ENCODE measurements around the gene DICER1.

DICER1 gene

GRCh38 chr14:95039259-95039992 lies 117.9 kb downstream of the DICER1 start:
- H2AFZ ChIP-seq (ENCODE audit: low read depth, low read length) = no peak overlapping the region
- no peaks in the 10 kb centered on the region for H3K79me2 ChIP-seq (ENCODE audit: insufficient read depth, low read length)
- no peak overlapping the region for H3K27ac ChIP-seq (ENCODE audit: low read length)
- no peaks in the 10 kb centered on the region for H3K9me3 ChIP-seq (ENCODE audit: insufficient read depth, low read length, severe bottlenecking)
- H3K4me1 ChIP-seq (ENCODE audit: insufficient read depth, low read length) = no peaks in the 10 kb centered on the region
- DNase-seq (no peak), ATAC-seq (ENCODE audit: insufficient read depth, low read depth) (no peak)
- H3K36me3 ChIP-seq (ENCODE audit: insufficient read depth, low read length) = no peaks in the 10 kb centered on the region
- TF ChIP-seq EZH2 (IDR thresholded peaks at IDR 0.05; ENCODE audit: borderline replicate concordance, low read depth, low read length, severe bottlenecking) (no peak), CTCF (IDR thresholded peaks at IDR 0.05; ENCODE audit: borderline replicate concordance, extremely low read depth, low read length, poor library complexity, severe bottlenecking) (no peak)
- no peak overlapping the region for H3K4me3 ChIP-seq (ENCODE audit: low read depth in 1 of 2, low read length in 2 of 2)
- H4K20me1 ChIP-seq (ENCODE audit: insufficient read depth, low read length) = no peaks in the 10 kb centered on the region
- no peaks in the 10 kb centered on the region for H3K27me3 ChIP-seq (ENCODE audit: insufficient read depth, low read length, poor library complexity)
- H3K4me2 ChIP-seq (ENCODE audit: insufficient read depth, low read length) = no peak overlapping the region
- H3K9ac ChIP-seq (ENCODE audit: low read depth, low read length) = no peak overlapping the region

- Histone ChIP-seq H3K4me2 (ENCODE audit: insufficient read depth, low read length) (no peak overlapping the region), H3K4me3 (ENCODE audit: low read depth in 1 of 2, low read length in 2 of 2) (no peak overlapping the region), H3K27ac (ENCODE audit: low read length) (no peak overlapping the region), H3K36me3 (ENCODE audit: insufficient read depth, low read length) (no peaks in the 10 kb centered on the region), H3K9me3 (ENCODE audit: insufficient read depth, low read length, severe bottlenecking) (no peaks in the 10 kb centered on the region), H2AFZ (ENCODE audit: low read depth, low read length) (no peak overlapping the region), H4K20me1 (ENCODE audit: insufficient read depth, low read length) (no peaks in the 10 kb centered on the region), H3K27me3 (ENCODE audit: insufficient read depth, low read length, poor library complexity) (no peaks in the 10 kb centered on the region), H3K9ac (ENCODE audit: low read depth, low read length) (no peak overlapping the region), H3K4me1 (ENCODE audit: insufficient read depth, low read length) (no peaks in the 10 kb centered on the region), H3K79me2 (ENCODE audit: insufficient read depth, low read length) (no peaks in the 10 kb centered on the region)
- no peak for TF ChIP-seq CTCF (IDR thresholded peaks at IDR 0.05; ENCODE audit: borderline replicate concordance, extremely low read depth, low read length, poor library complexity, severe bottlenecking)
- TF ChIP-seq EZH2 (IDR thresholded peaks at IDR 0.05; ENCODE audit: borderline replicate concordance, low read depth, low read length, severe bottlenecking) = no peak
- DNase-seq = no peak
- no peak for ATAC-seq (ENCODE audit: insufficient read depth, low read depth)
Measured at GRCh38 chr14:95038521-95039250, 118.6 kb downstream of the DICER1 start.

GRCh38 chr14:95037273-95037672 lies 120.1 kb downstream of the DICER1 start:
- no peaks in the 10 kb centered on the region for H3K9me3 ChIP-seq (ENCODE audit: insufficient read depth, low read length, severe bottlenecking)
- TF ChIP-seq EZH2 (IDR thresholded peaks at IDR 0.05; ENCODE audit: borderline replicate concordance, low read depth, low read length, severe bottlenecking) (no peak), CTCF (IDR thresholded peaks at IDR 0.05; ENCODE audit: borderline replicate concordance, extremely low read depth, low read length, poor library complexity, severe bottlenecking) (no peak)
- no peaks in the 10 kb centered on the region for H3K79me2 ChIP-seq (ENCODE audit: insufficient read depth, low read length)
- H3K4me3 ChIP-seq (ENCODE audit: low read depth in 1 of 2, low read length in 2 of 2) = no peak overlapping the region
- no peaks in the 10 kb centered on the region for H4K20me1 ChIP-seq (ENCODE audit: insufficient read depth, low read length)
- no peaks in the 10 kb centered on the region for H3K36me3 ChIP-seq (ENCODE audit: insufficient read depth, low read length)
- H3K4me2 ChIP-seq (ENCODE audit: insufficient read depth, low read length) = no peak overlapping the region
- no peak overlapping the region for H2AFZ ChIP-seq (ENCODE audit: low read depth, low read length)
- H3K4me1 ChIP-seq (ENCODE audit: insufficient read depth, low read length) = no peaks in the 10 kb centered on the region
- H3K27me3 ChIP-seq (ENCODE audit: insufficient read depth, low read length, poor library complexity) = no peaks in the 10 kb centered on the region
- DNase-seq = no peak
- ATAC-seq (ENCODE audit: insufficient read depth, low read depth) = no peak
- H3K27ac ChIP-seq (ENCODE audit: low read length) = no peak overlapping the region
- H3K9ac ChIP-seq (ENCODE audit: low read depth, low read length) = no peak overlapping the region

Data from DND-41 (cell line).